Measurements from ENCODE around the gene MUC6. TPM values are rescaled to one million over a fixed set of nuclear protein-coding genes. Genes with fewer than 3 reads are reported as not detected.

Gene MUC6
- total and polyA plus RNA-seq, 2 of the 8 experiments (the other 6 are each of a cell fraction or from before 2014, with no cell fraction given), result not detected

DNA sequence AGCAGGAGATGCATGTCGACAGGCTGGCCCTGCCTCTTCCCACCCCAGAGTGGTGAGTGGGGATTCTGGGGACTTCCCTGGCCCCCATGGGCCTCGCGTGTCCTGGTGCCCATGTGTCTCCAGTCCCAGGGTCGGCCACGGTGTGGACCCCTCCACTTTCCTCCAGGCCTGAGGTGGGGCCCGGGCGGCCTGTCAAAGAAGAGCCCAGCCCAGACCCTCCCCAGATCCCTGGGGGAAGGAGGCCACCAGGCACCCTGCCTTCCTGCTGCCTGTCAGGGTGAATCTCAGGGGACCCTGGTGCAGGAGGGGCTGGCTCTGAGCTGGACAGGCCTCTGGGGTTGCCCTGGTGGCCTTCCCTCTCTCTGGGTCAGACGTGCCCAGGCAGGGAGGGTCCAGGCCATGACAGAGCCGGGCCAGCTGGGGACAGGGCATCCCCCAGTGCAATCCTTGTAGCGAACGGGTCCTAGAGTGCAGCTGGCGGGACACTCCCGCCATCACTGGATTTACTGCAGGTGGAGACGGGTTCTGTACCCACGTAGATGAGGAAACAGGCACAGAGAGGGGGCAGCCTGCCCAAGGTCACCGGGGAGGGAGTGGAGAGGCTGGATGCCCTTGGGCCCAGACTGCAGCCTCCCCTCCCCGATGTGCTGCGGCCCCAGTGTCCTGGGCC is 13.5 kb upstream of the MUC6 start (continued):
- TF ChIP-seq, protein P1, sequence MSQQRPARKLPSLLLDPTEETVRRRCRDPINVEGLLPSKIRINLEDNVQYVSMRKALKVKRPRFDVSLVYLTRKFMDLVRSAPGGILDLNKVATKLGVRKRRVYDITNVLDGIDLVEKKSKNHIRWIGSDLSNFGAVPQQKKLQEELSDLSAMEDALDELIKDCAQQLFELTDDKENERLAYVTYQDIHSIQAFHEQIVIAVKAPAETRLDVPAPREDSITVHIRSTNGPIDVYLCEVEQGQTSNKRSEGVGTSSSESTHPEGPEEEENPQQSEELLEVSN (IDR thresholded peaks at IDR 0.05), result no peak
- no peak for TF ChIP-seq TBP (IDR thresholded peaks at IDR 0.05; ENCODE audit: low read depth, low read length)
- no peak for TF ChIP-seq RFX5 (IDR thresholded peaks at IDR 0.05; ENCODE audit: borderline replicate concordance, low read depth, low read length)
- no peak for TF ChIP-seq POLR2A (IDR thresholded peaks at IDR 0.05; ENCODE audit: control extremely low read depth in 1 of 2, low read depth in 2 of 2, low read length in 2 of 2)
- TF ChIP-seq TEAD4 (IDR thresholded peaks at IDR 0.05; ENCODE audit: low read depth, low read length), result no peak
- TF ChIP-seq NRF1 (IDR thresholded peaks at IDR 0.05; ENCODE audit: low read depth, low read length), result no peak
- no peak for TF ChIP-seq HDAC6 (IDR thresholded peaks at IDR 0.05; ENCODE audit: low read depth, low read length)
- TF ChIP-seq JUND (IDR thresholded peaks at IDR 0.05; ENCODE audit: low read length), result no peak
- TF ChIP-seq, protein P2, sequence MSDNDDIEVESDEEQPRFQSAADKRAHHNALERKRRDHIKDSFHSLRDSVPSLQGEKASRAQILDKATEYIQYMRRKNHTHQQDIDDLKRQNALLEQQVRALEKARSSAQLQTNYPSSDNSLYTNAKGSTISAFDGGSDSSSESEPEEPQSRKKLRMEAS (IDR thresholded peaks at IDR 0.05), result no peak

Data from H1 (cell line).